AG08396 (cell line): ENCODE measurements around the gene EXT2.

Experiments used
- DNase-seq: peaks from one replicate; pipeline ENCODE4 v3.0.0; 2012; ENCODE audit warnings: low spot score, mixed read lengths

The EXT2 gene

GRCh38 chr11:44171518-44171917 lies 76.0 kb downstream of the EXT2 start:
- DNase-seq, result no peak

DNA sequence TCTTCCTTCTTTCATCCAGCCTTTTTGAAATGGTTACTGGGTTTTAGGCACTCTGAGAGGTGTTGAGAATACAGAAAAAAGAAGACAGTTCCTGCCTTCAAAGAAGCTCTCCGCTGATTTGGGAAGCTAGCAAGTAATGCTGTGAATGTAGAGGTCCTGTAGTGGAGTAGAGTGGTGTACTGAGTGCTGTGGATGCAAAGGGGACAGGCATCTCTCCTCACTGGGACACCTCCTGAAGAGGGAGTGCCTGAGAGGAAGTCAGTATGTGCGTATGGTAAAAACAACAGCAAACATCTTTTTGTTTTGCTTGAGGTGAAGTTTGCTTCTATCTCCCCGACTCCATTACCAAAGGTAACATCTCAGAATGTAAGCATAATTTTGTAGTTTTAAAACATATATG lies 77.5 kb downstream of the EXT2 start:
- no peak for DNase-seq

DNA sequence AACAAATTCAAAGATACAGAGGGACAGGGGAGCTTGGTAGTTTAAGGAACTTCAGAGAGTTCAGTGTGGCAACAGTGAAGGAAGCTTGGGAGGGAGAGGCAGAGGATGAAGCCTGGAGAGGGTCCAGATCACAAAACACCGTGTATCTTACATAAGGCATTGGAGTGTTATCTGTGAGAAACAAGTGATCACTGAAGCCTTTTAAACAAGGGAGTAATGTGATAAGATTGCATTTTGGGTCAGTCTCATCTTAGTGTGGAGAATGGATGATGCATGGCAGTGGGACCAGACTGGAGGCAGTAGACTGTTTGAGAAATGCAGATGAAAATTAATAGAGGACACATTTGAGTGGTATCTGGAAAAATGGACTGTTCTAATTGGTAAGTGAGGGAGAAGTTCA lies 79.4 kb downstream of the EXT2 start:
- no peak for DNase-seq

GRCh38 chr11:44176546-44177213 lies 81.2 kb downstream of the EXT2 start:
- DNase-seq, result no peak

DNA sequence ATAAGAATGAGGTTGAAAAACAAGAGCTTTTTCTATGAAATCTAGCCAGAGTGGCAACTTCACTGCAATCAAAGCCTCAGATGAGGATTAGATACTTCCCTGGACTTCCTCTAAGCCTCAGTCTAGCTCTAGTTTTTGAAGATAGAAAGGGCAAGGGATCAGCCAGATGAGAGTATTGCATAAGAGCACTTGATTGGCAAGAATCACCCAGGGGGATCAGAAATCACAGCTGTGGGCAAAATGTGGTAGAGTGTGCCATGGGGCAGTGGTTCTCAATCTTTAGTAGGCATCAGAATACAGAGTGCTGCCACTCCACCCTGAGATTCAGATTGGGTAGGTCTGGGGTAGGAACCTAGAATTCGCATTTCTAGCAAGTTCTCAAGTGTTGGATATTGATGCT lies 82.4 kb downstream of the EXT2 start:
- DNase-seq, result no peak

- peak; percentile 16 for DNase-seq
These were observed 82.9 kb downstream of the EXT2 start for GRCh38 chr11:44178381-44178780.

GRCh38 chr11:44179173-44179572 lies 83.7 kb downstream of the EXT2 start:
- DNase-seq, result no peak

- DNase-seq, result no peak
These were observed 84.6 kb downstream of the EXT2 start for GRCh38 chr11:44180107-44180506.

DNA sequence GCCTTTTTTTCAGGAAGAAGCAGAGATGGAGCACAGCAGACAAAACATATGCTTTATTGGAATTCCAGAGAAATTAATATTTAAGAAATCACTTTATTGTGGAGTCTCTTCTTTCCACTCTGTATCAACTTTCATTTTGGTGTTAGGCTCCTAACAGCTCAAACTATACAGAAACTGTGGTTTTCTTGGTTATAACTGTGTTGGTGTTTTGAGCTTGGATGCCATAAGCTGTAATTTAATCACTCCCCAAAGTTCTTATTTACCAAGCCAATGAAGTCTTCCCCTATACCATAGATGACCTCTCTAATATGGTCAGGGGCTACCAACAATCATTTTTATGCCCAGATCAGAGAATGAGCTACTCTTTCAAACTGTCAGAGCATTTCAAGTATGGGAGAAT lies 90.0 kb downstream of the EXT2 start:
- DNase-seq, result no peak

GRCh38 chr11:44186321-44186930 lies 90.9 kb downstream of the EXT2 start:
- DNase-seq, result no peak

- DNase-seq, result no peak
These were observed 93.2 kb downstream of the EXT2 start for GRCh38 chr11:44188643-44189042.

DNA sequence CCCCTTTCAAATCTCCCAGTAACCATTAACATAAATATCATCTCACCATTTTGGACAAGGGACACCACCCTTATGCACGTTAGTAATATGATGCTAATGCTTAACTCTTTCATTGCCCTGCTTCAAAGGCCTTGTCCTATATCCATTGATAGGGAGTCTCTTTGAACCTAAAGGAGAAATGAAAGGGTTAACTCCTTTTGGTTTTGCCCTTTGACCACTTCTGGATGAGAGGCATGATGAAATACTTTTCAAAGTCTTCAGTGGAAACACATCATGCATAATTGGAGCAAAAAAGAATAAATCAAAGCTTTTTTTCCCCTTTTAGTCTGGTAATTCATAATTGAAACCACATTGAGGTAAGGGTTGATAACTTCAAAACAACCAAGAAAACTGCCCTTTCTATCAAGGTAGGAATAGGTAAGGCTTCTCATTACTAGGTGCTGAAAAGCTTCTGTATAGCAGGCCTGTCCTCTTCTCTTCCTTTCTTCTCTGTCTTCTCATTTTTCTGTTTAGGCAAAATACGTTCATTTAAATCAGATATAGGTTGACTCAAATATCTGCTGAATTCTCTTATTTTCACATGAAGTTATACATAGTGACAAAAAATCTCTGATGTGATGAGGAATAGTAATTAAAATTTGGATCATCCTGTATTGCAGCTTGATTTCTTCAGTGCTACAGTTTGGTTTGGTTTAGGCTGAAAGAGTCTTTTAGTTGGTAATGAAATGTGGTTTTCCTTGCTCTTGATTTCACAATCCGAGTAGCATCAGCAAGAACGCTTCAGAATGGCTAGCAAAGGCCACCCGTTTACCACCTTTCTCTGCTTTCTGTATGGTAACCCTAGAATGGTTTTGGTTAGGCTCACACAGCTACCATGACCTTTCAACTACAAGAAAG lies 94.8 kb downstream of the EXT2 start:
- DNase-seq, result no peak

- DNase-seq, result no peak
These were observed 95.4 kb downstream of the EXT2 start for GRCh38 chr11:44190883-44191230.

DNA sequence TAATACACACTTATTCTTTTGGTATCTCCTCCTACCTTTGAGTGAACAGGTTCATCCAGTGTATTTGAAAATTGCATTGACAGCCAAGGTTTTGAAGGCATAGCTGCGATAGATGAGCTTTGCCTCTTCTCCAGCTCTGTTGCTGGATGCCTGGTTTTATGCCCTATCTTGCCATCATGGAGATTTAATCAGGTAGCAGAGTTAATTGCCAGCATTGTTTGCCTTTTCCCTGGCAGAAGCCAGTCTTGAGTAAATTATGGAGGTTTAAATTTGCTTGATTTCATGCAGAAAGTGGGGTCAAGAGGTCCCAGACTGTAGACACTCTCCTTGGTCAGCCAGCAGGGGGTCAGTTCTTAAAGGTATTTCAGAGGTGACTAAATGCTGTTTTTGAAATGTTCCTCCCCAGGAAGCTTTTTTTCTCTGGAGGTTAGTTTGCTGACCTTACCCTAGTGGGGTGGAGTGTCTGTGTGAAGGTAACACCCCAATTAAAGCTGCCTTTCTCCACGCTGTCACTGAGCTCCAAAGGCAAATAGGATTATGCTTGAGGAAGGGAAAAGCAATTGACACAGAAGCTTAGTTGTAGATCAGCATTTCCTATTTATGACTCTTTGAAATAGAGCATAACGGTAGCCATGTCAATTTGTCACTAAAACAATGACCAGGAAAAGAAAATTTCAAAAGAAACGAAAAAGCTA lies 96.0 kb downstream of the EXT2 start:
- no peak for DNase-seq

DNA sequence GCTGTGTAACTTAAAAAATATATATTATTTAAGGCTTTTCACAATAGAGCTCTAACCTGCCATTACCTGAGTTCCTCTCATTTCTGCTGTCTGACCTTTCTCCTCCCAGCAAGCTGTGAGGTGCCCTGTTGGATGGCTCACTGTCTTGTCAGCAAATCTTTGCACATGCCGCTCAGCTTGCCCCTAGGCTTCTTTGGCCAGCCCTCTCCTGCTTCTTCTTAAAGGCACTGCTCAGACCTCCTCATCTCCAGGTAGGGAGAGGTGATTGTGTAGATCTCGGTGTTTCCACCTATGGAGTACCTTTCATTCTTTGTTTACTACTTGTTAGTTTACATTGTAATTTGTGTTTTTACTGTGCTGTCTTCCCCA lies 96.5 kb downstream of the EXT2 start:
- no peak for DNase-seq

- DNase-seq, result no peak
These were observed 97.1 kb downstream of the EXT2 start for GRCh38 chr11:44192462-44193100.

- DNase-seq, result no peak
These were observed 98.4 kb downstream of the EXT2 start for GRCh38 chr11:44193856-44194255.

- DNase-seq, result no peak
These were observed 102.8 kb downstream of the EXT2 start for GRCh38 chr11:44198146-44198724.

GRCh38 chr11:44199298-44199697 lies 103.8 kb downstream of the EXT2 start:
- DNase-seq, result no peak

DNA sequence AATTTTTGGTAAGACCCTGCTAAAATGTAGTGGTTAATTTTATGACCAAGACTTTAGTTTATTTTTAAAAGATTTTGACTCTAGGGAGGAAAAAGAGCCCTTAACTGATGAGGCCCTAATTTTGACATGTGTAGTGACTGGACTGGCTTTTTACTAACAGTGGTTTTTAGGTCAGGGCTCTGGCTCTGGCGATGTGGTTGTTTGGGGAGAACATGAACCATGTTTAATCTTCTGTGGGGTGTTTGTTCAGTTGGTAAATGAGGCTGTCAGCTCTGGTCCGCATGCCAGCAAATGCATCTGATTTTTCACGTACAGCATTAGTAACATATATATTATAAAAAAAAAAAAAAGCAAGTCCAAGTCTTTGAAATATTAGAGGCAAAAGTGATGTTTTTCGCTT lies 104.3 kb downstream of the EXT2 start:
- DNase-seq, result no peak

GRCh38 chr11:44203270-44204043 lies 108.0 kb downstream of the EXT2 start:
- DNase-seq, result no peak
